Liver (tissue), 9 donors: ENCODE data around the gene KLHL24. TPM values are rescaled to one million over a fixed set of nuclear protein-coding genes. Genes with fewer than 3 reads are reported as not detected.

Experiments
- DNase-seq: peaks from one replicate; pipeline ENCODE4 v3.0.0-alpha.2; 2017; ENCODE audit warnings: low spot score
- H3K27ac ChIP-seq, 2 donors: one replicate each; pipeline ENCODE4 v1.7.0; 2013; ENCODE audit warnings: inconsistent platforms in 2 of 2, low read length in 2 of 2, control low read depth in 1 of 2, low read depth in 1 of 2, mild to moderate bottlenecking in 1 of 2
- H3K27me3 ChIP-seq, 4 donors: one replicate each; pipeline versions ENCODE4 v1.6.1 to v1.7.0; 2013; ENCODE audit warnings: low read length in 3 of 4, inconsistent platforms in 1 of 4, mild to moderate bottlenecking in 1 of 4, moderate library complexity in 1 of 4; ENCODE audit not compliant: control insufficient read depth in 4 of 4, insufficient read depth in 4 of 4
- H3K36me3 ChIP-seq, 4 donors: one replicate each; pipeline versions ENCODE4 v1.6.1 to v1.7.0; 2013; ENCODE audit warnings: low read length in 3 of 4, mild to moderate bottlenecking in 3 of 4, low read depth in 1 of 4, moderate library complexity in 1 of 4; ENCODE audit not compliant: control insufficient read depth in 4 of 4, insufficient read depth in 3 of 4
- H3K4me1 ChIP-seq, 4 donors: one replicate each; pipeline versions ENCODE4 v1.6.1 to v1.7.0; 2013; ENCODE audit warnings: low read length in 3 of 4, mild to moderate bottlenecking in 3 of 4, moderate library complexity in 1 of 4; ENCODE audit not compliant: control insufficient read depth in 4 of 4, insufficient read depth in 4 of 4
- H3K4me3 ChIP-seq, 3 donors: one replicate each; pipeline versions ENCODE4 v1.6.1 to v1.7.0; 2013; ENCODE audit warnings: low read length in 3 of 3, control low read depth in 1 of 3, low read depth in 1 of 3, mild to moderate bottlenecking in 1 of 3
- H3K9ac ChIP-seq, 2 donors: one replicate each; pipeline ENCODE4 v1.7.0; 2013; ENCODE audit warnings: low read length in 2 of 2, mild to moderate bottlenecking in 2 of 2, moderate library complexity in 2 of 2, control low read depth in 1 of 2, low read depth in 1 of 2
- H3K9me3 ChIP-seq, 4 donors: one replicate each; pipeline versions ENCODE4 v1.6.1 to v1.7.0; 2013; ENCODE audit warnings: low read length in 3 of 4; ENCODE audit not compliant: control insufficient read depth in 4 of 4
- ATF3 ChIP-seq: IDR thresholded peaks from 2 replicates; pipeline ENCODE4 v1.6.1; 2016; ENCODE audit warnings: antibody characterized with exemption
- EGR1 ChIP-seq, 2 donors: IDR thresholded peaks; 2 replicates each; pipeline ENCODE4 v1.6.1; 2016 to 2018; ENCODE audit warnings: antibody characterized with exemption in 2 of 2, low read depth in 2 of 2
- FOXA1 ChIP-seq: IDR thresholded peaks from 2 replicates; pipeline ENCODE4 v1.6.1; 2016; ENCODE audit warnings: antibody characterized with exemption
- FOXA2 ChIP-seq: IDR thresholded peaks from 2 replicates; pipeline ENCODE4 v1.6.1; 2016; ENCODE audit warnings: antibody characterized with exemption
- GABPA ChIP-seq, 2 donors: IDR thresholded peaks in 1 of 2; conservative IDR thresholded peaks in 1 of 2; 2 replicates each; pipeline ENCODE4 v1.6.1; 2016; ENCODE audit warnings: antibody characterized with exemption in 2 of 2, mild to moderate bottlenecking in 1 of 2, moderate library complexity in 1 of 2
- HNF4A ChIP-seq, 2 donors: conservative IDR thresholded peaks; 2 replicates each; pipeline ENCODE4 v1.6.1; 2016; ENCODE audit warnings: antibody characterized with exemption in 2 of 2, mild to moderate bottlenecking in 2 of 2
- JUND ChIP-seq, 2 donors: IDR thresholded peaks; 2 replicates each; pipeline ENCODE4 v1.6.1; 2016; ENCODE audit warnings: antibody characterized with exemption in 2 of 2
- MAX ChIP-seq: IDR thresholded peaks from 2 replicates; pipeline ENCODE4 v1.6.1; 2016; ENCODE audit warnings: antibody characterized with exemption
- NR2F2 ChIP-seq: IDR thresholded peaks from 2 replicates; pipeline ENCODE4 v1.6.1; 2016; ENCODE audit warnings: antibody characterized with exemption
- REST ChIP-seq: IDR thresholded peaks from 2 replicates; pipeline ENCODE4 v1.6.1; 2016; ENCODE audit warnings: antibody characterized with exemption, mild to moderate bottlenecking
- RXRA ChIP-seq, 2 donors: IDR thresholded peaks; 2 replicates each; pipeline ENCODE4 v1.6.1; 2017 to 2018; ENCODE audit warnings: antibody characterized with exemption in 2 of 2, mild to moderate bottlenecking in 1 of 2
- SP1 ChIP-seq: IDR thresholded peaks from 2 replicates; pipeline ENCODE4 v1.6.1; 2018; ENCODE audit warnings: antibody characterized with exemption, mild to moderate bottlenecking
- TAF1 ChIP-seq: conservative IDR thresholded peaks from 2 replicates; pipeline ENCODE4 v1.6.1; 2016; ENCODE audit warnings: antibody characterized with exemption, mild to moderate bottlenecking
- YY1 ChIP-seq: IDR thresholded peaks from 2 replicates; pipeline ENCODE4 v1.6.1; 2016; ENCODE audit warnings: antibody characterized with exemption, mild to moderate bottlenecking
- WGBS: extraction: QIAGEN DNeasy Blood & Tissue Kit; methylation state at CpG from one replicate; pipeline ENCODE4 v1.1.7; 2013; 5-methylcytosine and 5-hydroxymethylcytosine counted together
- polyA plus RNA-seq, 2 donors: library from polyadenylated mRNA; stranded (reverse) in 1 of 2; unstranded in 1 of 2; fragments of 200-250 nt in 1 of 2; fragments of >200 nt in 1 of 2; fragmentation: Nextera tagmentation in 1 of 2; extraction: Ambion mirVana in 1 of 2; gene quantifications; one replicate each; pipeline versions ENCODE4 v1.2.1 to v1.2.3, GENCODE V29; 2013 to 2015
- total RNA-seq, 2 donors: library from RNA; depleted of rRNA; stranded (reverse); fragments of >200 nt; gene quantifications; one replicate each; pipeline ENCODE4 v1.2.3, GENCODE V29; 2014
- donor health status: healthy.
- donor health status: healthy.
- donor health status: healthy.
- donor health status: healthy.
- donor health status: healthy.

The KLHL24 gene
- total RNA-seq: 10 to 100 TPM; 20.6 to 81.8 TPM
- polyA plus RNA-seq: 10 to 100 TPM in 1 of 2 donors, 1 to 10 TPM in 1; 6.4 to 16.2 TPM

- Histone ChIP-seq H3K36me3 (no peaks in the 10 kb centered on the region), H3K4me1 (peaks cover 1 to 22% (median 12%) of the 10 kb centered on the region in 4 donors), H3K27me3 (no peaks in the 10 kb centered on the region), H3K9ac (peak within 1 kb of the TSS; percentile 90 to 93), H3K9me3 (no peaks in the 10 kb centered on the region), H3K27ac (peak within 1 kb of the TSS; percentile 99 to 100), H3K4me3 (peak within 1 kb of the TSS; percentile 91 to 99 (median 95))
- DNase-seq: peak; percentile 91
- TF ChIP-seq EGR1 (IDR thresholded peaks at IDR 0.05; ENCODE audit: low read depth in 2 of 2) (peak in 1 of 2 donors; percentile 18), ATF3 (no peak), RXRA (IDR thresholded peaks at IDR 0.05) (peak; percentile 42 to 45), JUND (IDR thresholded peaks at IDR 0.05) (no peak), NR2F2 (peak; percentile 31), FOXA1 (no peak), REST (peak; percentile 78), MAX (peak; percentile 72), GABPA (IDR thresholded peaks at IDR 0.05 in 1 of 2, conservative IDR thresholded peaks at IDR 0.05 in 1 of 2) (peak in 1 of 2 donors; percentile 61), YY1 (peak; percentile 63), TAF1 (peak; percentile 78), HNF4A (conservative IDR thresholded peaks at IDR 0.05) (peak in 1 of 2 donors; percentile 9)
- under 1% methylated on average over 76 of the region's 76 CpGs for WGBS
These were observed at the start of gene KLHL24 for GRCh38 chr3:183635431-183636220. Gene KLHL24, plus strand, starts transcription at chr3:183635623. Its CDS starts 14,734 bp downstream, at chr3:183650357.

- 82% methylated on average over 5 of the region's 5 CpGs for WGBS
- H3K27ac ChIP-seq: no peak overlapping the region
These were observed 48.9 kb upstream of the KLHL24 start for GRCh38 chr3:183586477-183586876.

More at GRCh38 chr3:183586477-183586876, 48.9 kb upstream of the KLHL24 start:
- TF ChIP-seq HNF4A (conservative IDR thresholded peaks at IDR 0.05) (no peak), FOXA2 (no peak), REST (no peak), ATF3 (no peak), SP1 (no peak), NR2F2 (no peak), RXRA (IDR thresholded peaks at IDR 0.05) (no peak)
- H3K36me3 ChIP-seq: no peaks in the 10 kb centered on the region
- H3K9me3 ChIP-seq: no peaks in the 10 kb centered on the region
- no peak overlapping the region for H3K4me3 ChIP-seq
- DNase-seq: no peak
- H3K4me1 ChIP-seq: peaks cover 8 to 32% (median 28%) of the 10 kb centered on the region in 4 donors
- no peaks in the 10 kb centered on the region for H3K27me3 ChIP-seq
- no peak overlapping the region for H3K9ac ChIP-seq
